ENCODE results near the gene GALNT6.

GALNT6 gene

DNA sequence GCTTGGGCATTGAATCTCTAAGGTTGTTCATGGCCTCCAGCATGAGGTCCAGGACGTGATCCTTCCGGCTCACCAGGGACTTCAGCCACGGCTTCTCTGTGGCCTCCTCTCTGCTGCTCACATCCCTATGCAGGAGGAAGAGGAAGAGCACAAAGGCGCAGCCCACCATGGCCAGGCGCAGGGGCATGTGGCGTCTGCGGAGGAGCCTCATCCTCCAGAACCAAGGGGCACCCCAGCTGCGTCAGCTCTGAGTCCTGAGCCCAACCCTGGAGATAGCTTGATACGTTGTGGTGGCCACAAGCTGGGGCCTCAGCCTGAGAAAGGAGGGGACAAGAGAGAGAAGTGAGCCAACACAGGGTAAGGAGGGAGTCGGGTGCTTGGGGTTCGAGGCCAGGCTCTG, 11.6 kb downstream of the GALNT6 start:
- DNase-seq = no peak

DNA sequence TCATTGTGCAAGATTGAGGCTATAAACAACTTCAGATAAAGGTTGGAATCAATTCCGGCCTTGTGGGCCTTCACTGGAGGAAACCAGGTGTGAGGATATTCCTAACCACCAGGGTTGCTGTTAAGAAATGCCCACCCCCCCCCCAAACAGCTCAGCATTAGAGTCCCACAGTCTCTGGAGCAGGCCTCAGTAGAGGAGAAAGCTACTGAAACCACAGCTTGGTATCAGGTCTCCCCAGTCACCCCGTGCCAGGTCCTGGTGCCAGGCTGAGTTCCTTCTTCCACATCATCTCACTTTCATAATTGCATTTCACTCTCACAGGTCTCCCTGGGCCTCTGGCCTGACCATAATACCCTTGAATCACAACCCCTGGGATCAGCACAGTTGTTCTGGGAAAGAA, 12.5 kb downstream of the GALNT6 start:
- DNase-seq = no peak

DNA sequence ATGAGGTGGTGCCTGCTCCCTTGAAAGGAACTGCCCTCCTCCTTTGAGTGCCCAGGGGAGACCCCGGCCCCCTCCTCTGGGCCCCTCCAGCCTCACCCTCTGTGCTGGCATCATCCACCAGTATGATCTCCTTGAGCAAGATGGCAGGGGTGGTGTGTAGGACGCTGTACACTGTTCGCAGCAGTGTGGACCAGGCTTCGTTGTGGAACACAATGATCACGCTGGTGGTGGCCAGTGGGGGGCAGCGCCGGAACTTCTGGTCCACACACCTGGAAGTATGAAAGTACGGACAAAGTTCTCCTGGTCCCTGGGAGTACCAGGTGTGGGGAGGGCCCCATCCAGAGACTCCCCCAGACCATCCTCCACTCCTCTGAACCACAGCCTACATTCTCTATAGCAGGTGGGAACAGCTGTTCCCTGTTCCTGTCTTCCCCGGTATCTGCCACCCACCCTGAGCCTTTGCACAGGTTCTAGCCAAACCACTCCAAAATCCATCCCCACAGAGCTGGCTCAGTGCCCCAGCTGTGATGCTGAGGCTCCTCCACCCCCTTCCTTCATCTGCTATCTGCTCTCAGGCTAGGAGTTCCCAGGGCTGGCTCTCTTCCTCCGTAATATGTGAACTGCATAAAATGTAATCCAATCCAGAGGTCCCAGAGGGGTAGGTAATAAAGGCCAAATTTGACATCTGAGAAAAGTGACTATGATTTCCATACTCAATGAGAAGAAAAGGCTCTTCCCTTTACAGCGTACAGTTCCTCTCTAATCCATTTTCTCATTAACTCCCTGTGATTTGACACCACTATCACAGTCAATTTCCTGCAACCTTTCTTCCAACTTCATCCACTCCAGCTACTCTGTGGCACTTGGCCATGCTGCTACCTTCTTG, 13.9 kb downstream of the GALNT6 start:
- DNase-seq = no peak

- DNase-seq = no peak
Measured at GRCh38 chr12:51374856-51375255, 16.4 kb downstream of the GALNT6 start.

DNA sequence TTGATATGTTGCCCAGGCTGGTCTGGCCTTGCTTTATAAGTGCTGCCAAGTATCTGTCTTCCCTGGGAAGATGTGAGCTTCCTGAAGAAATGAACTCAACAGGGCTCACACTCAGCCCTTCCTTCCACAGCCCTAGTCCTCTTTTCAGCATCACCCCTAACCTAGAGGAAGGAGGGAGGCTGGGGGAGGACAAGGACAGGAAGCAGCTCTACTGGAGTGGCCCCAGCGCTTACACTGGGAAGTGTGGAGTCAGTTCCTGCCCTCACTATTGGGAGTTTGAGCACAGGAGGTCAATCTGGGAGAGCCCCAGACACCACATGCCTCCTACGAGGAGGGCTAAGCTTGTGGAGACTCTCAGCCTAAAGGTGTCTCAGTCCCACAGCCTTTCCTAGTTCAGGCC, 16.8 kb downstream of the GALNT6 start:
- no peak for DNase-seq

- no peak for DNase-seq
Measured at GRCh38 chr12:51373187-51373586, 18.0 kb downstream of the GALNT6 start.

GRCh38 chr12:51372021-51372420, 19.2 kb downstream of the GALNT6 start:
- DNase-seq = no peak

DNA sequence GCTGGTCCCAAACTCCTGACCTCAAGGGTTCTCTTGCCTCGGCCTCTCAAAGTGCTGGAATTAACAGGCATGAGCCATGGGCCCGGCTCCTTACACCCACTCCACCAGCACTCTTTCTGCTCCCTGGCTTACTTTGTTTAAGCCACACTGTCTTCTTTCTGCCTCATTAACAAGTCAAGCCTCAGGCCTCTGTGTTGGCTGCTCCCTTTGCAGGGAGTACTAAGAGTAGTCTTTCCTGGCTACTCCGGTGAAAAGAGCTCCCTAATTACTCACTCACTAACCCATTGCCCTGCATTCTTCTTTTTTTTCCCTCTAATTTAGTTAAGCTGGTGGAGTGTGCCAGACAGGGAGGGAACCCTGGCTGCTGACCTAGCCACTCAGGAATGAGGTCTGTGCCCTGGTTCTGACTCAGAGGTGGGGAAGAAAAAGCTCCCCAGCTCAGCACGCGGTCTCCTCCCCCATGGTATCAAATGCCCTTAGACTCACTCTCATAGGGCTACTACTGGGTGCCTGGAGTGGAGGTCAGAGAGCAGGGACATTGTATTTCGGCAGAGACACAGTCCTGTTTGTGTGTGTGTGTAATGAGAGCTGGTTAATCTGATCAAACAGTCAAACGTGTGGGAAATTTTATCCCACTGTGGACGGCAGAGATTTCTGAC, 19.8 kb downstream of the GALNT6 start:
- no peak for DNase-seq

DNA sequence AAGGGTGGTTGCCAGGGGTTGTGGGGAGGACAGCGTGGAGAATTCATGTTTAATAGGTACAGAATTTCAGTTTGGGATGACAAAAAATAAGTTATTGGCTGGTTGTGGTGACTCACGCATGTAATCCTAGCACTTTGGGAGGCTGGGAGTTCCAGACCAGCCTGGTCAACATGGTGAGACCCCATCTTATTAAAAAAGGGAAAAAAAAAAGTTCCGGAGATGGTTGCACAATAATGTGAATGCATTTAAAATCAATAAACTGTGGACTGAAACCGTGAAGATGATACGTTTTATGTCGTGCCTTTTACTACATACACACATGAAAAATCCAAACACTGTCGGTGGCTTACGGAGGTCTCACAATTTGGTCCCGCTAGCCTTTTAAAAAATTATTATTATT, 20.5 kb downstream of the GALNT6 start:
- DNase-seq = no peak

DNA sequence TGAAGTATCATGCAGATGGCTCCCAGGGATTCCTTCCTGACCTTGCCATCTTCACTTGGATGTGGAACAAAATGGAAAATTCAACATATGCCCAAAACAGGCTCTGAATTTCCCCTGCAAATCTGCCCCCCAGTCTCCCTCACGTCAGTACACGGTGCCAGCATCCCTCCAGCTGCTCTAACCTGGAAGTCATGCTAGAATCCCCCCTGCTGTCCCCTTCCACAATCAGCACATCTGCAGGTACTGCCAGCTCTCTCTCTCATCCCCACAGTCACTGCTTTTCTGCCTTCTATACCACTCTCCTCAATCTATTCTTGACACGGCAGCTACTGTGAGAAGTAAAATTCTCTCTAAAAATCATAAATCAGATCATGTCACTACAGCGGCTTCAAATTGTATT, 21.6 kb downstream of the GALNT6 start:
- DNase-seq = no peak

DNA sequence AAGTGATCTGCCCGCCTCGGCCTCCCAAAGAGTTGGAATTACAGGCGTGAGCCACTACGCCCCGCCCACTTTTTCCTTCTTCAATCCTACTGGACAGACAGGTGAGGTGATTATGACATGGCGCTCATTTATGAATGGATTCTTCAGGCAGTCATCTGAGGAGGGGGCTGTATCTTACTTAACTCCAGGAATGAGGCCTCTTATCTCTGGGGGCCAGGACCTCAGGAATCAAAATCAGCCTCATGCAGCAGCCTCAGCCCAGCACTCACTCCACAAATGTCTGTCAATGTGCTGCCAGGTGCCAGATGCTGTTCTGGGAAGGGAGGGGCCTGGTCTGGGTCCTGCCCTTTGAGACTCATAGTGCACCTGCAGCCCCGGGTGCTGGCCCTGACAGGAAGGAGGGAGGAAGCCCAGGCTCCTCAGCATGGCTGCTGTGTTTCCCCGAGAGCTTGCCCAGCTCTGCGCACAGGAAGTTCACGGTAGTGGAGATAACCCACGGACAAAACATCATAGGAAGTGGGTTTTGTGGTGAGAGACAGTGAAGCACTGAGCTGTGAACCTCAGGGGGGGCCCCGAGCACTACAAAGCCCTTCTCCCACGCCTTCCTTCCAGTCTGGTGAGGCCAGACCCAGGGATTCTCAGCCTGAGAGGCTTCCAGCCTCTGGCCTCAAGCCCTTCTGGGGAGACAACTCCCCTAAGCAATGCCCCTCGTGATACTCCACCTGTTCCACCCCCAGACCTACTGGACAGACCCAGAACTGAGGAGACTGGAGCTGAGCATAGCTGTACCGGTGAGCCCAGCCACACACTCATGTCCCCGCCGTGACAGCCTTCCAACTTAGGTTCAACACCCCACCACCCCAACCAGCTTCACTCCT, 22.3 kb downstream of the GALNT6 start:
- peak in 1 of 2 experiments; percentile 13 for DNase-seq

DNA sequence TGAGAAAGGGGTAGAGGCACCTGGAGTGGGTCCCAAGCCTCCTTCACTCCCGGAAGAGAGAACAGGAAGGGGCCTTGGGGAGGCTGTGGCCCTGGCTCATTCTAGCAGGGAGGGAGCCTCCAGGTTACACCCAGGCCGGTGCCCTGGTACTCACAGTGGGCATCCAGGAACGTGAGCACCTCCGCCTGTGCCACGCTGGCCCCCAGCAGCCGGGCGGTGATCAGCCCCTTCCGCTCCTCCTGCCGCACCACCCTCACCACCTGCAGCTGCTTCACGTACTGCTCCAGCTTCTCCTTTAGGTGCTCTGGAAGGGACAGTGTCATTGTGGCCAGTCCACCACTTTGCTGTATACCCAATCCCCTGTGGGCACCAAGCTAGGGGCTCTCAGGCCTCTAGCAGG, 25.9 kb downstream of the GALNT6 start:
- DNase-seq = no peak

- DNase-seq = no peak
Measured at GRCh38 chr12:51364001-51364400, 27.2 kb downstream of the GALNT6 start.

- no peak for DNase-seq
Measured at GRCh38 chr12:51362747-51363342, 28.4 kb downstream of the GALNT6 start.

GRCh38 chr12:51362307-51362706, 28.9 kb downstream of the GALNT6 start:
- DNase-seq = no peak

GRCh38 chr12:51361161-51362016, 29.8 kb downstream of the GALNT6 start:
- no peak for DNase-seq

GRCh38 chr12:51360315-51360714, 30.9 kb downstream of the GALNT6 start:
- no peak for DNase-seq

GRCh38 chr12:51359851-51360250, 31.4 kb downstream of the GALNT6 start:
- no peak for DNase-seq

DNA sequence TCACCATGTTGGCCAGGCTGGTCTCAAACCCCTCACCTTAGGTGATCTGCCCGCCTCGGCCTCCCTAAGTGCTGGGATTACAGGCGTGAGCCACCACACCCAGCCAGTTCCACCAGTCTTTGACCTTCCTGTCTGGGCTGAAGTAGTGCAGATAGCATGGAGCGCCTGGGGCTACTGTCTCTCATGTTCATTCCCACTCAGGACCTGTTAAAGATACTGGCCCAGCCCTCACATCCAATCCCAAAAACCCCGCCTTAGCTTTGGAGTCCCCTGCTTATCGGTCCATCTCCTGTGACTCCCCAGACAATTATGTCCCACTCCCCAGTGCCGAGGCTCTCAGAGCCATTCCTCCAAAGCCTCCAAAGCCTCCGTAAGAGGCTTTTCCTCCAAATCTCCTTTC, 32.7 kb downstream of the GALNT6 start:
- DNase-seq = no peak

DNA sequence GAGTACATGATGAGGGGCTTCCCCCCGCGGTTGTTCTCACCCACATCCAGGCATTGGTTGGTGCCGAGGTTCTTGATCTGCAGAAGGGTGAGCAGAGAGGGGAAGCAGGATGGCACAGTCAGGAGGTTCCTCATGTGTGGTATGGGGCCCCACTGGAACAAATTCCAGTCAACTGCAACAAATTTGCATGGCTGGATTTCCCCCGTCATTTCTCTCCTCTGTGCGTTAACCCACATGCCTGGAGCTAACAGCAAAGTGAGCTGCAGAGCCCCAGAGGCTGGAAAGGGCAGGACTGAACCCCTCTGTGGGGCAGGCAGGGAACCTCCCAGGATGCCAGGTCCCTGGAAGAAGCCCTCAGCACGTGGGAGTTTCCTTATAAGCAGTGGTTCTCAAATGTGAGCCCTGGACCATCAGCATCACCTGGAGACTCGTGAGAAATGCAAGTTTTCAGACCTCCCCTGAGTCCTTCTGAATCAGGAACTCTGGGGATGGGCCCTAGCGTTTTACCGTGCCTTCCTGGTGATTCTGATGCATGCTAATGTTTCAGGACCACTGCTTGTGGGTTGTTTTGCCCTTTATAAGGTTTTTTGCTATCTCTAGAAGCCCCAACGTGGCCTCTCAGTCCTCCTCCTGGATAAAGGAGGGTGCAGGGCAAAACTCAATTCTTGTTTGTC, 33.7 kb downstream of the GALNT6 start:
- DNase-seq = no peak

GRCh38 chr12:51351913-51352532, 39.2 kb downstream of the GALNT6 start:
- peak; percentile 56 to 65 for DNase-seq

All from NCI-H2081 (cell line).